GM21390 (cell line): ENCODE data around the gene PSMA7.

Experiments
- ATAC-seq: cut with Tn5 transposase; IDR thresholded peaks from one replicate; pipeline ENCODE4 v1.9.1; 2021; ENCODE audit not compliant: unreplicated experiment

The PSMA7 gene

GRCh38 chr20:62172666-62173065 is 29.5 kb upstream of the PSMA7 start:
- no peak for ATAC-seq

GRCh38 chr20:62171245-62171644 is 28.1 kb upstream of the PSMA7 start:
- no peak for ATAC-seq

GRCh38 chr20:62170536-62170935 is 27.3 kb upstream of the PSMA7 start:
- no peak for ATAC-seq

- ATAC-seq: no peak
Measured at GRCh38 chr20:62168890-62169435, 25.8 kb upstream of the PSMA7 start.

DNA sequence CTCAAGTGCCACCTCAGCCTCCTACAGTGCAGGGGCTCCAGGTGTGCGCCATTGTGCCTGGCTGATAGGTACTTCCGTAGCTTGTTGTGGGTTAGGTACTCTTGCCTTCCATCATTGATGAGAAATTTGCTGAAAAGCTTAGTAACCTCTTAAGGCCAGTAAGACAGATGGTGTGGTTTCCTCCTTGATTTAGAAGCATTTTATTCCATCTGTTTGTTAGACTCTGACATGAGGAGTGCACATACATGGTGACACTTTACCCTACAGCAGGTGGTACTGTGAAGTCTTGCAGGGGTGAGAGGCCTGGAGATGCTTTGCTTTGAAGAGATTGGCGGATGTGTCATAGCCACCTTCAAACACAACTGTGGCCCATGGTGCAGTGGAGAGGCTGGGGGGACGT is 24.9 kb upstream of the PSMA7 start:
- no peak for ATAC-seq

DNA sequence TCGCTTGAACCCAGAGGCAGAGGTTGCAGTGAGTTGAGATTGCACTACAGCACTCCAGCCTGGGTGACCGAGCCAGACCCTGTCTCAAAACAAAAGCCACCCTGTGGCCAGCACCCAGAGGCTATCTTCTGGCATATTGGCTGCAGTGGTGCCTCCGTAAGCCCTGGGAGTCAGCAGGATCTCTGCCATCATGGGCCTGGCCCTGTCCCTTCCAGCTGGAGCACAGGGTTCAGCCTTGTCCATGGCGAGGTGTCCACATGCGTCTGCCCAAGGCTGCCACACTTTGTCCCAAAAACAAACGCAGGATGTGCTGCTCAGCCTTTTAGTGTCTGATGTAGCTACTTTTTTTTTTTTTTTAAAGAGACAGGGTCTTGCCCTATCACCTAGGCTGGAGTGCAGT is 24.3 kb upstream of the PSMA7 start:
- no peak for ATAC-seq

DNA sequence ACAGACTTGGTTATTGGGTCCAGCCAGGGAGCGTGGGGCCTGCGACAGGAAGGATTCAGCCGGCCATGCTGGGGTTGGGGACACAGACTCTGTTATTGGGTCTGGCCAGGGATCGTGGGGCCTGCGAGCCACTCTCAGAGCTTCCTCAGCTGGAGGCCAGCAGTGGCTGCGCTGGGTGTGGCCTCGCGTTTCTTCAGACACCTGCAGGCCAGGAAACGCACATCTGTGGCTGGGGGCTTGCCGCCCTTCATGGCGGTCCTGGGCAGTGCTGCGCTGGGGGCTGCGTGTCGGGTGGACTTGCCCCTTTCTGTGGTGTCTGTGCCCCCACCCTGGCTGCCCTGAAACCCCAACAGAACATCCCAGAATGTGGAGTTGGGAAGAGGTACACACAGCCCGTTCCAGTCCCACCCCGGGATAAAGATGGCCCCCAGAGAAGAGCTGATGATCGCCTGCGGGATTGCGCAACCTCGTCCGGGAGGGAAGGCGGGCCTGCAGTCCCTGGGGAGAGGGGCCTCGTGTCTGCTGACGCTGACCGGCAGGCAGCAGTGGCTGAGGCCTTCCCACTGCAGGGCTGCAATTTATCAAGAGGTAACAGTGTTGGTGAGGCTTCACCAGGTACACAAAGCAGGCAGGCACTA is 22.7 kb upstream of the PSMA7 start:
- ATAC-seq: no peak

- no peak for ATAC-seq
Measured at GRCh38 chr20:62164879-62165761, 21.9 kb upstream of the PSMA7 start.

GRCh38 chr20:62163986-62164762 is 21.0 kb upstream of the PSMA7 start:
- ATAC-seq: no peak

DNA sequence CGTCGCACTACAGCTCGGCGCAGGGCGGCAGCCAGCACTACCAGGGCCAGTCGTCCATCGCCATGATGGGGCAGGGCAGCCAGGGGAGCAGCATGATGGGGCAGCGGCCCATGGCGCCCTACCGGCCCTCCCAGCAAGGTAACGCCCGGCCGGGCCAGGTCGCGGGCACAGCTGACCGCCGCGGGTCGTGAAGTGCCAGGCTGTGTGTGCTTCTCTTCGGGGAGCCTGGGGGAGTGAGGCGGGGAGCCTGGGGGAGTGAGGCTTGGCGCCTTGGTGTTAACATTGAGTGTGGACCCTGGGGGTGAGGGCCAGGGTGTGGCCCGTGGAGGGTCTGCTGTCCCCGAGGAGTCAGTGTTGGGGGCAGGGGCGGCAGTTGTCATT is 20.3 kb upstream of the PSMA7 start:
- ATAC-seq: no peak

GRCh38 chr20:62162765-62163484 is 19.7 kb upstream of the PSMA7 start:
- no peak for ATAC-seq

GRCh38 chr20:62161347-62161746 is 18.2 kb upstream of the PSMA7 start:
- no peak for ATAC-seq

- no peak for ATAC-seq
Measured at GRCh38 chr20:62160876-62161275, 17.7 kb upstream of the PSMA7 start.

- ATAC-seq: no peak
Measured at GRCh38 chr20:62160253-62160652, 17.1 kb upstream of the PSMA7 start.

DNA sequence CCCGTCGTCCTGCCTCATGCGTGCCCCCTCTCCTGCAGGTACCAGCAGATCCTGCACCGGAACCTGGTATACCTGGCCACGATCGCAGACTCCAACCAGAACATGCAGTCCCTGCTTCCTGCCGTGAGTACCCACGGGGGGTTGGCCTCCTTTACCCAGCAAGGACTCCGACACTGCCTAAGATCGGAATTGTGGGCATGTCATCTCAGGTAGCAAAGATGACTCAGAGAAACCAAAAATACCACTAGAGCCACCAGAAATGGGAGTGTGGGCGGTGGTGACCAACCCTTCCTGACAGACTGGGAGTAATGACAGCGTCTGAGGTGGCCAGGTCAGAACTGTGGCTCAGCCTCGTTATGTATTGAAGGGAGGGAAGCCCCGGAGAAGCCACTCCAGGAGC is 16.6 kb upstream of the PSMA7 start:
- no peak for ATAC-seq

GRCh38 chr20:62159052-62159451 is 15.9 kb upstream of the PSMA7 start:
- ATAC-seq: no peak

DNA sequence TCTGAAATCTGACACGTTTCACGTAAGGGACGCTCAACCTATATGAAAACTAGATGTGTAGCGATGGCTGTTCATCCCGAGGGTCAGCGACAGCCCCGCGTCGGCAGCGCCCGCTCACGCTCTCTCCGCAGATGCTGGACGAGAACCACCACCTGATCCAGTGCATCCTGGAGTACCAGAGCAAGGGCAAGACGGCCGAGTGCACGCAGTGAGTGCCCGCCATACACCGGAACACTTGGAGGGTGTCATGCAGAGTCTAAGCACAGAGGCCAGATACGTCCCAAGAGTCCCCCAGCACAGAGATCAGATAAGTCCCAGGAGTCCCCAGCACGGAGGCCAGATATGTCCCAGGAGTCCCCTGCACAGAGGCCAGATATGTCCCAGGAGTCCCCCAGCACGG is 15.3 kb upstream of the PSMA7 start:
- ATAC-seq: no peak

DNA sequence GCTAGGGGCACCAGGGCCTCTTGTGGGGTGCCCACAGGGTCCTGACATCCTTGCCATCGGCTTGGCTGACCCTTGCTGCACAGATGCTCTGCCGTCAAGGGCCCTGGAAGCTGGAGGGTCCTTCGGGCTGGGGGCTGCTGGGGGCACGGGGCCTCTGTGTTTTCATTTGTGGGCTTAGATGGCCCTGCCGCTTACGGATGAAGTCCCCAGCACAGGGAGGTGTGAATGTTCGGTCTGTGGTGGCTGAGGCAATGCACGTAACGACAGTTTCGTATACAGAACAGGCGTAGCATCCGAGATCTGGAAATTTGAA is 14.8 kb upstream of the PSMA7 start:
- ATAC-seq: no peak

DNA sequence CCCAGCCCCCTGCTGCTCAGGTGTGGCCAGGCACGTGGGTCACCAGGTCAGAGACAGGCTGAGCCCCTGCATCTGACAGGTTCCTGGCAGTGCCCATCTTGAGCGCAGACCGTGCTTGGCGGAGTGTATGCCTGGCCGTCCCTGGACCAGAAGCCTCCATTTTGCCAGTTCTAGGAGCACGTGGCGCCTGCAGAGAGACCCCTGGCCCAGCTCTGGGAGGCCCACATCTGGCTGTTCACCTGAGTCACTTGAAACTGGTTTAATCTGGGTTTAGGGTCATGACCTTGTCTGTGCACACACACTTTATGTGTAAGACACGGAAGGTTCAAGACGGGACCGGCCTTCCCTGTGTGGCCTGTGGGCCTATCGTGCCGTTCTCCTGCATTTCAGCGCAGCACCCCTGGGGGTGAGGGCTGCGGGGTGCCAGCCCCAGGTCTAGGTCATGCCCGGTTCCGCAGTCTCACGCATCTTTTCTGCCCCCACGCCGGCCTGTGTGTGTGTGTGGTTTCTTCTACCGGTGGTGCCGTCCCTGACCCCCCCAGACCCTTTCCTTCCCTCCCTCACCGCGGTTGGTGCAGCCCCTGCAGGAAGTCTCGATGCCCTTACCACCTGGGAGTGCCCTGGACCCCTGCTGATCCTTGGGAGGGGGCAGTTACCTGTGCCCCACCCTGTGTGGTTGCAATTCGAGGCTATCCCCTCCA is 14.3 kb upstream of the PSMA7 start:
- ATAC-seq: no peak

GRCh38 chr20:62156592-62157386 is 13.6 kb upstream of the PSMA7 start:
- ATAC-seq: no peak
